Measurements from ENCODE around the gene LRRC36.

LRRC36 gene

GRCh38 chr16:67283039-67283825 lies 43.4 kb upstream of the LRRC36 start:
- Histone ChIP-seq H3K4me3 (ENCODE audit: low read length) (no peak overlapping the region), H3K9me3 (ENCODE audit: insufficient read depth, low read depth, low read length) (no peaks in the 10 kb centered on the region), H3K27me3 (ENCODE audit: insufficient read depth, low read length) (peaks cover 24% of the 10 kb centered on the region), H3K4me1 (ENCODE audit: insufficient read depth, low read length) (no peaks in the 10 kb centered on the region), H3K27ac (ENCODE audit: low read length) (no peak overlapping the region), H3K9ac (ENCODE audit: low read depth, low read length) (no peak overlapping the region), H3K36me3 (ENCODE audit: insufficient read depth, low read depth, low read length) (no peaks in the 10 kb centered on the region)

DNA sequence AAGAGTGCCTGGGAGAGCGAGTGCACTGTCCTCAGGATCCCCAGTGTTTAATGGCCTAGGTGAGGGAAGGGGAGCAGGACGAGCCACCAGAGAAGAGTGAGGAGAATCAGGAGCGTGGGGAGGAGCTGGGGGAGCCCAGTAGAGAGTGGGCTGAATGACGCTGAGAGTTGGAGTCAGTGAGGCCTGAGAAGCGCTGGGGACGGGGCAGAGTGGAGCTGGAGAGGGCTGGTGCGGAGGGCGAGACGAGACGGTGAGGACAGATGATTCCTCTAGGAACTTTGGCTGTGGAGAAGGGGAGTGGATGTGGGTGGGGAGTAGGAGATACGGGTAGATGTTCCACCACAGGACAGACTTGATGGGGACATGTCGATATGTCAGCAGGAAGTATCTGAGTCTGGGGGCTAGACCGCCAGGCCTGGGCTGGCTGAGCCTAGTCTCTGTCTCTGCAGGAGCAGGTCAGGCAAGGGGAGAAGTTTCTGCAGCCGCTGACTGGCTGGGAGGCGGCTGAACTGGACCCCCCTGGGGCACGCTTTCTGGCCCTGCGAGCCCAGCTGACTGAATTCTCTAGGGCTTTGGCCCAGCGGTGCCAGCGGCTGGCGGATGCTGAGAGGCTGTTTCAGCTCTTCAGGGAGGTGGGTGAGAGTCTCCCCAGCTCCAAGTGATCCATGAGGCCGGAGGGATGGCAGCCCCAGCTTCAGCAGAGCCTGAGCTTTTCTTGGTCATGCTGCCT lies 42.6 kb upstream of the LRRC36 start:
- H3K9ac ChIP-seq (ENCODE audit: low read depth, low read length) = no peak overlapping the region
- no peaks in the 10 kb centered on the region for H3K9me3 ChIP-seq (ENCODE audit: insufficient read depth, low read depth, low read length)
- H3K27ac ChIP-seq (ENCODE audit: low read length) = no peak overlapping the region
- peaks cover 17% of the 10 kb centered on the region for H3K27me3 ChIP-seq (ENCODE audit: insufficient read depth, low read length)
- no peaks in the 10 kb centered on the region for H3K36me3 ChIP-seq (ENCODE audit: insufficient read depth, low read depth, low read length)
- H3K4me1 ChIP-seq (ENCODE audit: insufficient read depth, low read length) = no peaks in the 10 kb centered on the region
- H3K4me3 ChIP-seq (ENCODE audit: low read length) = no peak overlapping the region

DNA sequence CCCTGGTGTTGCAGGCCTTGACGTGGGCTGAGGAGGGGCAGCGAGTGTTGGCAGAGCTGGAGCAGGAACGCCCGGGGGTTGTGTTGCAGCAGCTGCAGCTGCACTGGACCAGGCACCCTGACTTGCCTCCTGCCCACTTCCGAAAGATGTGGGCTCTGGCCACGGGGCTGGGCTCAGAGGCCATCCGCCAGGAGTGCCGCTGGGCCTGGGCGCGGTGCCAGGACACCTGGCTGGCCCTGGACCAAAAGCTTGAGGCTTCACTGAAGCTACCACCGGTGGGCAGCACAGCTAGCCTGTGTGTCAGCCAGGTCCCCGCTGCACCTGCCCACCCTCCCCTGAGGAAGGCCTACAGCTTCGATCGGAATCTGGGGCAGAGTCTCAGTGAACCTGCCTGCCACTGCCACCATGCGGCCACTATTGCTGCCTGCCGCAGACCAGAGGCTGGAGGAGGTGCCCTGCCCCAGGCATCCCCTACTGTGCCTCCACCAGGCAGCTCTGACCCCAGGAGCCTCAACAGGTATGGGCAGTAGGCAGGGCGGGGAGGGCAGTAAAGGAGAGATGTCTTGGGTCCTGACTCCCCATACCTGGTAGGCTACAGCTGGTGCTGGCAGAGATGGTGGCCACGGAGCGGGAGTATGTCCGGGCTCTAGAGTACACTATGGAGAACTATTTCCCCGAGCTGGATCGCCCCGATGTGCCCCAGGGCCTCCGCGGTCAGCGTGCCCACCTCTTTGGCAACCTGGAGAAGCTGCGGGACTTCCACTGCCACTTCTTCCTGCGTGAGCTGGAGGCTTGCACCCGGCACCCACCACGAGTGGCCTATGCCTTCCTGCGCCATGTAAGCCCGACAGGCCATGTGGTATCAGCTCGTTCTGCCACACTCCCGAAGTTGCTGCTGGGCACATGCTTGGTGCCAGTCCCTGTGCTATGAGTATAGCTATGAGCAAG lies 41.6 kb upstream of the LRRC36 start:
- no peaks in the 10 kb centered on the region for H3K9me3 ChIP-seq (ENCODE audit: insufficient read depth, low read depth, low read length)
- H3K27ac ChIP-seq (ENCODE audit: low read length) = no peak overlapping the region
- no peak overlapping the region for H3K4me3 ChIP-seq (ENCODE audit: low read length)
- H3K27me3 ChIP-seq (ENCODE audit: insufficient read depth, low read length) = peaks cover 10% of the 10 kb centered on the region
- H3K36me3 ChIP-seq (ENCODE audit: insufficient read depth, low read depth, low read length) = no peaks in the 10 kb centered on the region
- no peak overlapping the region for H3K9ac ChIP-seq (ENCODE audit: low read depth, low read length)
- H3K4me1 ChIP-seq (ENCODE audit: insufficient read depth, low read length) = no peaks in the 10 kb centered on the region

DNA sequence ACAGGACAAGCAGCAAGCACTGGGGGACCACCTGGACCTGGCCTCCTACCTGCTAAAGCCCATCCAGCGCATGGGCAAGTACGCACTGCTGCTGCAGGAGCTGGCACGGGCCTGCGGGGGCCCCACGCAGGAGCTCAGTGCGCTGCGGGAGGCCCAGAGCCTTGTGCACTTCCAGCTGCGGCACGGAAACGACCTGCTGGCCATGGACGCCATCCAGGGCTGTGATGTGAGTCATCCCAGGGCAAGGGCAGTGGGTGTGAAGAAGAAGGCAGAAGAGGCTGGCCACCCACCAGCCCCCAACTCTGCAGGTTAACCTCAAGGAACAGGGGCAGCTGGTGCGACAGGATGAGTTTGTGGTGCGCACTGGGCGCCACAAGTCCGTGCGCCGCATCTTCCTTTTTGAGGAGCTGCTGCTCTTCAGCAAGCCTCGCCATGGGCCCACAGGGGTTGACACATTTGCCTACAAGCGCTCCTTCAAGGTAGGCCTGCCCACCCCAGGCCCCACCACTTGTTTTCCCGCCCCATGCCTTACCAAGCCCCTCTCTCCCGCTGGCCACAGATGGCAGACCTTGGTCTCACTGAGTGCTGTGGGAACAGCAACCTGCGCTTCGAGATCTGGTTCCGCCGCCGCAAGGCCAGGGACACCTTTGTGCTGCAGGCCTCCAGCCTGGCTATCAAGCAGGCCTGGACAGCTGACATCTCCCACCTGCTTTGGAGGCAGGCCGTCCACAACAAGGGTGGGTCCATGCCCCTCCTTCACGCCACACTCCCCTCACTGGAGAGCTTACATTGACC lies 40.0 kb upstream of the LRRC36 start:
- Histone ChIP-seq H3K4me3 (ENCODE audit: low read length) (no peak overlapping the region), H3K27me3 (ENCODE audit: insufficient read depth, low read length) (no peaks in the 10 kb centered on the region), H3K9me3 (ENCODE audit: insufficient read depth, low read depth, low read length) (no peaks in the 10 kb centered on the region), H3K9ac (ENCODE audit: low read depth, low read length) (no peak overlapping the region), H3K4me1 (ENCODE audit: insufficient read depth, low read length) (no peaks in the 10 kb centered on the region), H3K36me3 (ENCODE audit: insufficient read depth, low read depth, low read length) (no peaks in the 10 kb centered on the region), H3K27ac (ENCODE audit: low read length) (no peak overlapping the region)

GRCh38 chr16:67287960-67288359 lies 38.7 kb upstream of the LRRC36 start:
- H3K27ac ChIP-seq (ENCODE audit: low read length) = no peak overlapping the region
- no peak overlapping the region for H3K4me3 ChIP-seq (ENCODE audit: low read length)

DNA sequence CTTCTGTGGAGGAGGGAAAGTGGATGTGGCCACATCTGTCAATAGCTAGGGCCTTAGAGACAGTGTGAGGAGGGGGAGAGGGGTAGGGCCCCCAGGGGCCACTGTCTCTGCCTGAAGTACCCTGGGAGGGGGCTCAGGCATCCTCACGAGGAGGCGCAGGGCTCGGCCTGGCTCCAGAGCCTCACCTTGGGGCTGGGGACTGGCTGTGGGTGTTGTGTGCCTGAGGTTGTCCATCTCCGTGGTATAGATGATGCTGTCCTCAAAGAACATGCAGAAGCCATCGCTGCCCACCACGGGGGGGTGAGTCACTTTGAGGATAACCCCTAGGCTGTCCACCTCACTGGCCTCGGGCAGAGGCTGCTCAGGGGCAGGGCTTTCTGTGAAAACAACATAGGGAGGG lies 35.2 kb upstream of the LRRC36 start:
- Histone ChIP-seq H3K9me3 (ENCODE audit: insufficient read depth, low read depth, low read length) (no peaks in the 10 kb centered on the region), H3K27ac (ENCODE audit: low read length) (no peak overlapping the region), H3K4me3 (ENCODE audit: low read length) (no peak overlapping the region), H3K36me3 (ENCODE audit: insufficient read depth, low read depth, low read length) (no peaks in the 10 kb centered on the region), H3K27me3 (ENCODE audit: insufficient read depth, low read length) (peaks cover 23% of the 10 kb centered on the region; the same call in 1 of the 2 replicates), H3K9ac (ENCODE audit: low read depth, low read length) (no peak overlapping the region), H3K4me1 (ENCODE audit: insufficient read depth, low read length) (no peaks in the 10 kb centered on the region)

More at GRCh38 chr16:67287960-67288359, 38.7 kb upstream of the LRRC36 start:
- Histone ChIP-seq H3K9me3 (ENCODE audit: insufficient read depth, low read depth, low read length) (no peaks in the 10 kb centered on the region), H3K36me3 (ENCODE audit: insufficient read depth, low read depth, low read length) (no peaks in the 10 kb centered on the region), H3K4me1 (ENCODE audit: insufficient read depth, low read length) (no peaks in the 10 kb centered on the region), H3K9ac (ENCODE audit: low read depth, low read length) (no peak overlapping the region), H3K27me3 (ENCODE audit: insufficient read depth, low read length) (peaks cover 6% of the 10 kb centered on the region; the same call in 1 of the 2 replicates)

DNA sequence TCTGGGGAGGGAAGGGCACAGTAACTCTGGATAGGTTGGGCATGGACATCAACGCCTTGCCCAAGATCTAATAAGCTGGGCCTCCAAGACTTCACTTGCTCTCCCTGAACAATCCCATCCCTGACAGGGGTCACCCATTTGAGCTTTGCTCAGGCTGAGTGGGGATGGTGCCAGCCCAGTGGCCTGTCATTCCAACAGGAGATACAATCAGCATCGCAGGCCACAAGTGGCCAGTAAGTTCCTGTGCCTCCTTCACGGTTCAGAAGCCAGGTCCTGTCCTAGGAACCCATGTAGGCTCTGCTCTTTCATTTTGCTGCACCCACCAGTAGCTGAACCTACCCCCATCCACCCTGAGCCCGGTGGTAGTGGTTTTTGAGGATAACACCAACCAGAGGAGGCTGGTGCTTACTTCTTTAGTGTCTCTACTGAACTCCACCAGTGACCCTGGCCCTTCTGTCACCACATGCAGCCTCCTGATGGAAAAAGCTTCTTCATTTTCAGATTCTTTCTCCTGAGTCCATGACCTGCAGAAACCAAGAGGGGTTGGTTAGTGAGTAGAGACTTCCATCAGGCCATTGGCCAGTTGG lies 32.4 kb upstream of the LRRC36 start:
- H3K4me3 ChIP-seq (ENCODE audit: low read length) = no peak overlapping the region
- no peaks in the 10 kb centered on the region for H3K9me3 ChIP-seq (ENCODE audit: insufficient read depth, low read depth, low read length)
- H3K4me1 ChIP-seq (ENCODE audit: insufficient read depth, low read length) = no peaks in the 10 kb centered on the region
- peaks cover 33% of the 10 kb centered on the region; the same call in 1 of the 2 replicates for H3K27me3 ChIP-seq (ENCODE audit: insufficient read depth, low read length)
- H3K9ac ChIP-seq (ENCODE audit: low read depth, low read length) = no peak overlapping the region
- H3K27ac ChIP-seq (ENCODE audit: low read length) = no peak overlapping the region
- no peaks in the 10 kb centered on the region for H3K36me3 ChIP-seq (ENCODE audit: insufficient read depth, low read depth, low read length)

DNA sequence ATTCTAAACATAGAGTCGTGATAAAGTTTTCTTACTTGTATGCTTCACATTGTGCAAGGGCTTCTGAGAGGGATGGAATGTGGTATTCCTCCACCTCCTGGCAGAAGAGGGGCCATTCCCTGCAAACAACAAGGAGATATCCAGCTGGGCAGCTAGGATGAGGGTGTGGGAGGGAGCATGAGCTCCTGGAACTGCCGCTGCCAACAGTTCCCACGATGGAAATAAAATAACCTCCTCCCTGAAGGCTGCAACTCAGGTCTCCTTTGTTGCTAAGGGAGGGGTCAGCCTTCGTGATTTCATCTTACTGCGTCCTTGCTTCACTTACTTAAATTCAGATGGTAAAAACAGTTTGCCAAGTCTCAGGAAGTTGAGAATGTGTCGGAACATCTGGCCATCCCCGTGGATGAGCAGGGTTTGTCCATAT lies 31.7 kb upstream of the LRRC36 start:
- no peak overlapping the region for H3K9ac ChIP-seq (ENCODE audit: low read depth, low read length)
- no peaks in the 10 kb centered on the region for H3K4me1 ChIP-seq (ENCODE audit: insufficient read depth, low read length)
- no peaks in the 10 kb centered on the region for H3K36me3 ChIP-seq (ENCODE audit: insufficient read depth, low read depth, low read length)
- H3K4me3 ChIP-seq (ENCODE audit: low read length) = no peak overlapping the region
- peaks cover 33% of the 10 kb centered on the region; the same call in 1 of the 2 replicates for H3K27me3 ChIP-seq (ENCODE audit: insufficient read depth, low read length)
- no peak overlapping the region for H3K27ac ChIP-seq (ENCODE audit: low read length)
- no peaks in the 10 kb centered on the region for H3K9me3 ChIP-seq (ENCODE audit: insufficient read depth, low read depth, low read length)

GRCh38 chr16:67296420-67296819 lies 30.2 kb upstream of the LRRC36 start:
- no peak overlapping the region for H3K4me3 ChIP-seq (ENCODE audit: low read length)
- H3K9ac ChIP-seq (ENCODE audit: low read depth, low read length) = no peak overlapping the region

GRCh38 chr16:67298277-67298676 lies 28.3 kb upstream of the LRRC36 start:
- no peaks in the 10 kb centered on the region for H3K4me1 ChIP-seq (ENCODE audit: insufficient read depth, low read length)
- H3K36me3 ChIP-seq (ENCODE audit: insufficient read depth, low read depth, low read length) = no peaks in the 10 kb centered on the region
- H3K9me3 ChIP-seq (ENCODE audit: insufficient read depth, low read depth, low read length) = no peaks in the 10 kb centered on the region
- H3K27me3 ChIP-seq (ENCODE audit: insufficient read depth, low read length) = peaks cover 24% of the 10 kb centered on the region; the same call in 1 of the 2 replicates
- no peak overlapping the region for H3K27ac ChIP-seq (ENCODE audit: low read length)
- H3K4me3 ChIP-seq (ENCODE audit: low read length) = no peak overlapping the region
- no peak overlapping the region for H3K9ac ChIP-seq (ENCODE audit: low read depth, low read length)

More at GRCh38 chr16:67296420-67296819, 30.2 kb upstream of the LRRC36 start:
- H3K36me3 ChIP-seq (ENCODE audit: insufficient read depth, low read depth, low read length) = no peaks in the 10 kb centered on the region
- no peak overlapping the region for H3K27ac ChIP-seq (ENCODE audit: low read length)
- H3K9me3 ChIP-seq (ENCODE audit: insufficient read depth, low read depth, low read length) = no peaks in the 10 kb centered on the region
- no peaks in the 10 kb centered on the region for H3K4me1 ChIP-seq (ENCODE audit: insufficient read depth, low read length)
- peaks cover 33% of the 10 kb centered on the region; the same call in 1 of the 2 replicates for H3K27me3 ChIP-seq (ENCODE audit: insufficient read depth, low read length)

Measured in iPS-20b (cell line).